Transverse colon (tissue), 4 donors: Measurements from ENCODE around the gene CDRT15L2.
"Not testable (repeated sequence)": the region's sequence is repeated elsewhere in the genome, so short reads cannot be mapped to it uniquely, and the experiment has no call there.

ENCODE experiments used
- POLR2A ChIP-seq: fragments of 450-650 bp; IDR thresholded peaks from one replicate; pipeline ENCODE4 v1.6.1; 2016; ENCODE audit warnings: antibody characterized with exemption, mild to moderate bottlenecking, moderate library complexity
- POLR2AphosphoS5 ChIP-seq, 3 donors: sonication (generic); formaldehyde crosslinking; IDR thresholded peaks; one replicate each; pipeline ENCODE4 v1.6.1; 2016; ENCODE audit warnings: antibody characterized with exemption in 3 of 3
- TF ChIP-seq, protein P1 (sequence below), 5 experiments: fragments of 200-600 bp in 3 of 5; fragments of 450-650 bp in 2 of 5; sonication (generic) in 3 of 5; IDR thresholded peaks; 1 replicate in 2 of 5; 2 replicates in 3 of 5; pipeline ENCODE4 v1.5.1; 2016 to 2017; ENCODE audit warnings: antibody characterized with exemption in 5 of 5, inconsistent platforms in 3 of 5, mild to moderate bottlenecking in 2 of 5, moderate library complexity in 1 of 5

DNA sequence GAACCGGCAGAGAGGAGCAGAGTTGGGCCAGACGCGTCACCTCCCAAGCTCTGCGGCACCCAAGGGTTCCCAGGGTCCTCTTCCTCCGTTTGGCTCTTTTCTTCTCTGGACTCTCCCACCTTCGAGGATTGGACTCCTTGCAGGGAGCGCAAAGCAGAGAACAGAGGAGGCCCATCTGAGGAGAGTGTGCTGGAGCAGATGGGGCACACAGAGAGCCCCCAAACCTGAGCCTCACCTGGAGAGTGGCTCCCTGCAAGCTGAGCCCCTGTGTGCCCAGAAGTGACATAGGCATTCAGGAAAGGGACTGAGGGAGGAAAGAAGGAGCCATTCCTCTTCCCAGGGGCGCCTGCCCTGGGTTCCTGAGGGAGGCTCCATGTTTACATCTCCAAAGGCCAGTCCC lies 6.3 kb upstream of the CDRT15L2 start:
- TF ChIP-seq, protein P1, sequence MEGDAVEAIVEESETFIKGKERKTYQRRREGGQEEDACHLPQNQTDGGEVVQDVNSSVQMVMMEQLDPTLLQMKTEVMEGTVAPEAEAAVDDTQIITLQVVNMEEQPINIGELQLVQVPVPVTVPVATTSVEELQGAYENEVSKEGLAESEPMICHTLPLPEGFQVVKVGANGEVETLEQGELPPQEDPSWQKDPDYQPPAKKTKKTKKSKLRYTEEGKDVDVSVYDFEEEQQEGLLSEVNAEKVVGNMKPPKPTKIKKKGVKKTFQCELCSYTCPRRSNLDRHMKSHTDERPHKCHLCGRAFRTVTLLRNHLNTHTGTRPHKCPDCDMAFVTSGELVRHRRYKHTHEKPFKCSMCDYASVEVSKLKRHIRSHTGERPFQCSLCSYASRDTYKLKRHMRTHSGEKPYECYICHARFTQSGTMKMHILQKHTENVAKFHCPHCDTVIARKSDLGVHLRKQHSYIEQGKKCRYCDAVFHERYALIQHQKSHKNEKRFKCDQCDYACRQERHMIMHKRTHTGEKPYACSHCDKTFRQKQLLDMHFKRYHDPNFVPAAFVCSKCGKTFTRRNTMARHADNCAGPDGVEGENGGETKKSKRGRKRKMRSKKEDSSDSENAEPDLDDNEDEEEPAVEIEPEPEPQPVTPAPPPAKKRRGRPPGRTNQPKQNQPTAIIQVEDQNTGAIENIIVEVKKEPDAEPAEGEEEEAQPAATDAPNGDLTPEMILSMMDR (IDR thresholded peaks at IDR 0.05), result not testable (repeated sequence)
- not testable (repeated sequence) for TF ChIP-seq POLR2A; POLR2AphosphoS5 (IDR thresholded peaks at IDR 0.05)
